ENCODE data around the gene GNA12.

Gene GNA12

DNA sequence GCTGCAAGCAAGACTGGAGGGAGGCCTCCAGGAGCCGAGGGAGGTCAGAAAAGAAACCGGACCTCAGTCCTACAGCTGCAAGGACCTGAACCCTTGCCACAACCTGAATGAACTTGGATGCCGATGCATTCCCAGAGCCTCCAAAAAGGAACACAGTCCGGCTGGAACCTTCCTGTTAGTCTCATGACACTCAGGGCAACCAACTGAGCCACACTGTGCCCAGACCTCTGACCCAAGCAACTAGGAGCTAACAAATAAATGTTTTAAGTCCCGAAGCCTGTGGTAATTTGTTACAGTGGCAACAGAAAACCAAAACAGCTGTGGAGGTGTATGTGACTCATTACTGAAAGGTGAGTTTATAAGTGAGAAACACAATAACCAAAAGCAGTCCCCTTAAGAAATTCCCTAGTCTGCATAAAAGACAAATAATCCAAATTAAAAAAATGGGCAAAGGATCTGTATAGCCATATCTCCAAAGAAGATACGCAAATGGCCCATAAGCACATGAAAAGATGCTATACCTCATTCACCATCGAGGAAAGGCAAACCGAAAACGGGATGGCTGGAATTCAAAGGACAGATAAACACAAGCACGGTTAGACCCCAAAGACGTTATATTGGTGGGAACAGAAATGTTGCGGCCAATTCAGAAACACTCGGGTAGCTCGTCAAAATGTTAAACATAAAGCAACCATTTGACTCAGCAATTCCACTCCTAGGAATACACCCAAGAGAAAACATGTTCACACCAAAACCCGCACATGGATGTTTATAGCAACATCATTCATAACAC, 24.8 kb downstream of the GNA12 start:
- in situ Hi-C loops (cut with MboI; ENCODE audit: low sequenced_read_pairs): no loop called here

- in situ Hi-C loops (cut with MboI; ENCODE audit: low sequenced_read_pairs): no loop called here
These were observed 25.5 kb downstream of the GNA12 start for GRCh38 chr7:2818653-2819052.

DNA sequence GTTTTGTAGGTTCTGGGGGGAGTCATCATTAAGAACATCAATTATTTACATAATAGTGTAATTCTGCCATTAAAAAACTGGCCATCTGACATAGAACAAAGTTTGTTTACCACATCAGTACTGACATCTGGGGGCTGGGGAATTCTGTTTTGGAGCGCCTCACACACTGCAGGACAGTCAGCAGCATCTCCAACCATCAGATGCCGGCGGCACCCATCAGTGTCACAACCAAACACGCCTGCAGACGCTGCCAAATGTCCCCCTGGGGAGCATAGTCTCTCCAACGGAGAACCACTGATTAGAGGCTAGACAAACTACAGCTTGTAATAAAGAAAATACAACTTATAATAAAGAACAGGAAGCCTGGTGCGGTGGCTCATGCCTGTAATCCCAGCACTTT, 26.0 kb downstream of the GNA12 start:
- in situ Hi-C loops (cut with MboI; ENCODE audit: low sequenced_read_pairs): no loop called here

DNA sequence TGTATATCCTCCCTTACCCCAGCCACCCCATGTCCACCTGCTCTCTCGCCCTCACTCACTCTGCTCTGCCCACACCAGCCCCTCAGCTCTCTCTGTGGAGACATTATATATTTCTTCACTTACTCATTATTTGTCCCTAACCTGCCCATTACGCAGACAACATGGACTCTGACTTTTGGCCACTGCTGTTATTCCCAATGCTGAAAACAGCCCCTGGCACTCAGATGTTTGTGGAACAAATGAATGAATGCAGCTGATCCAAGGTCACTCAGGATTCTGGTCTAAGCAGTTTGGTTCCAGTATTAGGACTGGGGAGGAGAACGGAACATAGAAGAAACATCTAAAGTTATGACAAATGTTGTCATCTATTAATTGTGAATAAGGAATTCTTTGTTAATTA, 26.7 kb downstream of the GNA12 start:
- in situ Hi-C loops (cut with MboI; ENCODE audit: low sequenced_read_pairs): no loop called here

- in situ Hi-C loops (cut with MboI; ENCODE audit: low sequenced_read_pairs): no loop called here
These were observed 28.2 kb downstream of the GNA12 start for GRCh38 chr7:2815875-2816245.

GRCh38 chr7:2814946-2815874, 28.9 kb downstream of the GNA12 start:
- in situ Hi-C loops (cut with MboI; ENCODE audit: low sequenced_read_pairs): no loop called here

DNA sequence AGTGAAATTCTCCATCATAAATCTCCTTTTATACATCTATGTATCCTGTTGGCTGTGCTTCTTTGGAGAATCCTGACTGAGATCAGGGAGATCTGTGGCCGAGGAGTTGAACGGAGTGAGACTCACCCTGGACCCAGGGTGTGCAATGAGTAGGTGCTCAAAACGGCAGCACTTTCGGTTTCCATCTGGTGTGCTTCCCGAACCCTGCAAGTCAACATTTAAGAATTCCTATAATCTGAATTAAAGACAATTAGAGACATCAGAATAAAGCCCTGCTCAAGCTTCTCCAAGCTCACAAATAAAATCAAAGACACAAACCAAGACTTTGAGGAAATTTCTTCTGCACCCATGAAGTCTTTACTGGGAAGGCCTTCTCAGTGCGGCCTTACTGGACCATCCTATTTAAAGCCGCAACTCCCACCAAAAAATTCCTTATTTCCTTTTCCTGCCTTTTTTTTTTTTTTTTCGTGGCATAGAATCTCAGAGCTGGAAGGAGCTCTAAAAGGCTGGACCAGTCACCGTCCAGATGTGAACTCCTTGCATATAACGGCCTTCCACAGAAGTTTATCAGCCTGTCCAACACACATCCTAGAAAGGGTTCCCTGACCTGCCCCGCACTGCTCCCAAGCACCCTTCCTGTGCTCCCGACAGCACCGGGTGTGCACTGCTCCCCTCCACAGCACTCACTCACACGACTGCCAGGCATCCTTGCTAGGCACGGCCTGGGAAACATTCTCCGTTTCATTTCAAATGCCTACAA, 29.7 kb downstream of the GNA12 start:
- in situ Hi-C loops (cut with MboI; ENCODE audit: low sequenced_read_pairs): no loop called here

- in situ Hi-C loops (cut with MboI; ENCODE audit: low sequenced_read_pairs): no loop called here
These were observed 30.5 kb downstream of the GNA12 start for GRCh38 chr7:2813350-2814185.

GRCh38 chr7:2812831-2813230, 31.3 kb downstream of the GNA12 start:
- in situ Hi-C loops (cut with MboI; ENCODE audit: low sequenced_read_pairs): no loop called here

DNA sequence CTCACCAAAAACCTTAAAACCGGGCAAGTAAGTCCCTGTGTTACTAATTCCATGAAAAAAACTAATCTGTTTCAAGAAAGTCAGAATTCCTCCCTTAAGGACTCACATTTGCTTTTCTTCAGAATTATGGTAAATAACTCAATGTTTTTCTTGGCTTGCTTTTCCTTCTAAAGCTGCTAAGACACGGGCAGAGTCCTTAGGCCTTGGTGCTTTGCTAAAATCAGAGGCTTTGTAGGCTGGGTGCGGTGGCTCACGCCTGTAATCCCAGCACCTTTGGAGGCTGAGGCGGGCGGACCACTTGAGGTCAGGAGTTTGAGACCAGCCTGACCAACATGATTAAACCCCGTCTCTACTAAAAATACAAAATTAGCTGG, 32.0 kb downstream of the GNA12 start:
- in situ Hi-C loops (cut with MboI; ENCODE audit: low sequenced_read_pairs): no loop called here

DNA sequence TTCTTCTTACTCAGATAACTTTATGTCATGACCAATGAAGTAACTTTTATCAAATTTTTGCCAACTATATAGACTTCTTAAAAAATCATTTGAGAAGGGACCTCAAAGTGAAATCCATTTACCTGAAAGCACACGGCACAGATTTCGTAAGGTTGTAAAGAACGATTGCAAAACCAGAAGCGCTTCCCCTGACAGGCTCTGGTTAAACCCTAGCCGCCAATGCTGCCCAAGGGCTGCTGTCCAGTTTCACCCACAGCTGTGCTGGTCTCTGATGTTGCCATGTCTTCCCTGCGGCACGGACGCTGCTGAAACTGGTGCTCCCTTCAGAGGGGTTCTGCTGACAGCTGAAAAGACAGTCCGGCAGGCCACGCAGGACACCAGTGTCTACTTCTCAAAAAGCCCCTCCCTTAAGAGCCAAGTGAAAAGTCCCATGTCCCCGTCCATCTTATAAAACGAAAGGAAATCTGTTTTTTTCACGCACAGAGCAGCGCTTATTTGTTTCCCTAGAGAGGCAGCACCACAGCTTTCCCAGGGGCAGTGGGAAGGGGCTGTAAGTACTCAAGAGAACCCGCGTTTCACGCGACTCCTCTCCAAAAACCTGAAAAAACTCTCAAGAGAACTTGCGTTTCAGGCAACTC, 32.5 kb downstream of the GNA12 start:
- in situ Hi-C loops (cut with MboI; ENCODE audit: low sequenced_read_pairs): no loop called here

GRCh38 chr7:2810682-2811415, 33.3 kb downstream of the GNA12 start:
- in situ Hi-C loops (cut with MboI; ENCODE audit: low sequenced_read_pairs): no loop called here

GRCh38 chr7:2809903-2810625, 34.0 kb downstream of the GNA12 start:
- in situ Hi-C loops (cut with MboI; ENCODE audit: low sequenced_read_pairs): no loop called here

DNA sequence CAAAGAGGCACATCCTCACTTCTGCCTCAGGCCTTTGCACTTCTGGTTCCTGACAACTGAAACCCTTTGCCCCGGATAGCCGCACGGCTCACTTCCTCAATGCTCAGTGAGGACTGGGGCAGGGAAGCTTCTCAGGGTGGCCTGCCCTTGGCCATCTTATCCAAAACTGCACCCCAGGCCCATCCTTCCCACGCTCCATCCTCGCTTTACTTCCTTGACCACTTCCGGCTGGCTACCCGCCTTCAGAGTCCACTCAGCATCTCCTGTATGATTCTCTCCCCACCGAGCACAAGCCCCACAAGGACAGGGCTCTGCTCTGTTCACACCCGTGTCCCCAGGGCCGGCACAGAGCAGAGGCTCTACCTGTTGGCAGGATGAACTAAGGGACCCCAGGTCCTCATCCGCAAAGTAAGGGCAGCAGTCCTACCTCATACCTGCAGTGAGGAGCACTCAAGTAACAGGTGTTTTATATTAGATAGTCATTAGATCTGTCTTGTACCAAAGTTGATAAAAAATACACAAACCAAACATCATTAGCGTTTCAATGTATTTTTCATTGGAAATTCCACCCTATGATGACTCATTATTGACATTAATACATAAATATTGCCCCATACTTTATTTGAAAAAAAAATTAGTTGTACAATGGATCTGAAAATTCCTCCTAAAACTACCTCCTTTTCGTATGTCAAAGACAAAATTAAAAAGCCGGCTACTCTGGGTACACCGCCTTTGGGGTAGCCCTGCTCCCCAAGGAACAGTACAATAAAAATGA, 35.0 kb downstream of the GNA12 start:
- in situ Hi-C loops (cut with MboI; ENCODE audit: low sequenced_read_pairs): no loop called here

- in situ Hi-C loops (cut with MboI; ENCODE audit: low sequenced_read_pairs): no loop called here
These were observed 36.0 kb downstream of the GNA12 start for GRCh38 chr7:2807845-2808772.

- in situ Hi-C loops (cut with MboI; ENCODE audit: low sequenced_read_pairs): no loop called here
These were observed 36.7 kb downstream of the GNA12 start for GRCh38 chr7:2807460-2807844.

GRCh38 chr7:2806571-2806970, 37.5 kb downstream of the GNA12 start:
- in situ Hi-C loops (cut with MboI; ENCODE audit: low sequenced_read_pairs): no loop called here
